ENCODE measurements around the gene KRTAP27-1. TPM values are rescaled to one million over a fixed set of nuclear protein-coding genes. Genes with fewer than 3 reads are reported as not detected.

KRTAP27-1 gene
- total and polyA plus RNA-seq, 10 of the 15 experiments (the other 5 are each of a cell fraction or from before 2014, with no cell fraction given), result not detected

DNA sequence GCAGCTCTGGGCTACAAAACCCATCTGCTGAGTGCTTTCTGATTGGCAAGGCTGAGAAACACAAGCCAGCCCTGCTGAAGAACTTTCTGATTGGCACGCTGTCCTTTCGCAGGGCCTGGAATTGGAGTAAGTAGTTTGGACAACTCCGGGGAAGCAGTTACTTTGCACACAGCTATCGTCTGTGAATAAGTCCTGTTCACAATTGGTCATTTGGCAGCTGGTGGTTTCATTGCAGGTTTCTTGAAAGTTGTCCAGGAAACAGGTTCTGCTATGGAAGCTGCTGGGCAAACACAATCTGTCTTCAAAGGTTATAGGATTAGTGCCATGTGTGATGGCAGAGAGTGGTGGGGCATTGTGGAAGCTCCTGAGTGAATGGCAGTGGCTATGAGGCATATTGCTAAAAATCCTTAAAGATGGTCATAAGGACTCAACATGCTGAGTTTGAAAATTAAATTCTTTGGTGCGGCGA, at the start of gene KRTAP27-1 (continued):
- no peak for TF ChIP-seq PAX8 (IDR thresholded peaks at IDR 0.05)
- TF ChIP-seq, protein P1, sequence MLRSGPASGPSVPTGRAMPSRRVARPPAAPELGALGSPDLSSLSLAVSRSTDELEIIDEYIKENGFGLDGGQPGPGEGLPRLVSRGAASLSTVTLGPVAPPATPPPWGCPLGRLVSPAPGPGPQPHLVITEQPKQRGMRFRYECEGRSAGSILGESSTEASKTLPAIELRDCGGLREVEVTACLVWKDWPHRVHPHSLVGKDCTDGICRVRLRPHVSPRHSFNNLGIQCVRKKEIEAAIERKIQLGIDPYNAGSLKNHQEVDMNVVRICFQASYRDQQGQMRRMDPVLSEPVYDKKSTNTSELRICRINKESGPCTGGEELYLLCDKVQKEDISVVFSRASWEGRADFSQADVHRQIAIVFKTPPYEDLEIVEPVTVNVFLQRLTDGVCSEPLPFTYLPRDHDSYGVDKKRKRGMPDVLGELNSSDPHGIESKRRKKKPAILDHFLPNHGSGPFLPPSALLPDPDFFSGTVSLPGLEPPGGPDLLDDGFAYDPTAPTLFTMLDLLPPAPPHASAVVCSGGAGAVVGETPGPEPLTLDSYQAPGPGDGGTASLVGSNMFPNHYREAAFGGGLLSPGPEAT (IDR thresholded peaks at IDR 0.05; ENCODE audit: low read depth), result no peak
- TF ChIP-seq ZNF622 (IDR thresholded peaks at IDR 0.05), result no peak
- no peak for TF ChIP-seq BCLAF1 (IDR thresholded peaks at IDR 0.05)

DNA sequence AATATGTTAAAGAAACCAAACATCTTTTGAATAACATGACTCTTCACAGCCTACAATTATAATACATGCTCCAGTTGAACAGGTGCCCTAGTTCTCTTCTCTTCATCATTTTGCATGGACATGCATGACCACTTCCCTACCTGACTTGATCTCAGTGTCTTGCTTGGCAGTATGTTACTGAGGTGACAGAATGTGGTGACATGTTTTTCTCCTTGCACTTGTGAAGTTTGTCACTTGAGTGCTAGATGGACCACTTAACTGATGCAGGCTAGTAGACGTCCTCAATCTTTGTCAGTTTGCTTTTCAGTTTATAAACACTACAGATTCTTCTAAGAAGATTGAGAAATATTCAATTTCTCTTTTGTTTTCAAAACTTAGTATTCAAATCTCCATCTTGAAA, 44.7 kb upstream of the KRTAP27-1 start:
- Histone ChIP-seq H3K27ac (ENCODE audit: control insufficient read depth, insufficient read depth) (no peak overlapping the region), H3K9ac (ENCODE audit: control insufficient read depth, insufficient read depth, low read length) (no peak overlapping the region), H3K4me2 (ENCODE audit: control insufficient read depth, insufficient read depth) (no peak overlapping the region), H3K36me3 (ENCODE audit: control insufficient read depth in 2 of 2, insufficient read depth in 2 of 2, low read length in 1 of 2) (no peaks in the 10 kb centered on the region), H3K27me3 (replicated peaks in 1 of 2; ENCODE audit: control insufficient read depth in 2 of 2, insufficient read depth in 2 of 2, low read length in 1 of 2) (no peaks in the 10 kb centered on the region), H3K4me1 (ENCODE audit: control insufficient read depth, insufficient read depth, low read length) (no peaks in the 10 kb centered on the region), H3K9me3 (replicated peaks; ENCODE audit: control insufficient read depth, insufficient read depth, low read length) (no peaks in the 10 kb centered on the region), H4K20me1 (ENCODE audit: control insufficient read depth, insufficient read depth) (no peaks in the 10 kb centered on the region), H3K4me3 (no peak overlapping the region), H3K79me2 (ENCODE audit: control insufficient read depth, insufficient read depth, low read length) (no peaks in the 10 kb centered on the region), H2AFZ (ENCODE audit: control insufficient read depth, low read depth, low read length) (no peak overlapping the region)
- ChIA-PET POLR2A (no interaction called here), CTCF (no interaction called here), RAD21 (ENCODE audit: unreplicated experiment) (no interaction called here), SMC1A (ENCODE audit: uncharacterized antibody, unreplicated experiment) (no interaction called here)
- DNase-seq (ENCODE audit: low read depth, low spot score), result no peak
- FAIRE-seq, result no peak
- no TSS peak for BruUV-seq (replicated peaks)
- intact Hi-C loops (cut with micrococcal nuclease; ENCODE audit: unreplicated experiment) (no loop called here), in situ Hi-C loops (cut with MboI) (no loop called here)
- 0% methylated on average over 1 of the region's 1 CpG for WGBS (ENCODE audit: insufficient coverage, insufficient replicate concordance, low lambda C conversion rate, missing lambda C conversion rate)
- no peak for ATAC-seq
- TF ChIP-seq JUND (IDR thresholded peaks at IDR 0.05; ENCODE audit: low read depth, low read length) (no peak), MTA3 (IDR thresholded peaks at IDR 0.05; ENCODE audit: borderline replicate concordance, low read length) (no peak), TARDBP (IDR thresholded peaks at IDR 0.05; ENCODE audit: borderline replicate concordance) (no peak), ELK1 (IDR thresholded peaks at IDR 0.05; ENCODE audit: low read depth, low read length) (no peak), PAX8 (IDR thresholded peaks at IDR 0.05) (no peak), HDGF (IDR thresholded peaks at IDR 0.05) (no peak), PAX5 (IDR thresholded peaks at IDR 0.05; ENCODE audit: borderline replicate concordance, low read depth, low read length) (no peak), CHD2 (IDR thresholded peaks at IDR 0.05; ENCODE audit: borderline replicate concordance, low read depth, low read length) (no peak), BACH1 (IDR thresholded peaks at IDR 0.05; ENCODE audit: borderline replicate concordance) (no peak), PBX3 (IDR thresholded peaks at IDR 0.05; ENCODE audit: insufficient replicate concordance, low read depth, low read length) (no peak), RCOR1 (conservative IDR thresholded peaks at IDR 0.05; ENCODE audit: low read depth, low read length) (no peak)

Data from GM12878 (cell line).